Upper lobe of left lung (tissue), 4 donors: ENCODE measurements around the gene BIRC7.

Source experiments
- EP300 ChIP-seq, 4 donors: sonication (generic); formaldehyde crosslinking; IDR thresholded peaks; one replicate each; pipeline ENCODE4 v1.5.1; 2017; ENCODE audit warnings: antibody characterized with exemption in 4 of 4, control low read depth in 2 of 4
- POLR2AphosphoS5 ChIP-seq, 2 donors: sonication (generic); formaldehyde crosslinking; IDR thresholded peaks; one replicate each; pipeline ENCODE4 v1.5.1; 2017; ENCODE audit warnings: antibody characterized with exemption in 2 of 2
- TF ChIP-seq, protein P1 (sequence below), 6 experiments: fragments of 450-650 bp in 4 of 6; fragments of 200-600 bp in 2 of 6; sonication (generic) in 2 of 6; IDR thresholded peaks; one replicate each; pipeline ENCODE4 v1.5.1; 2016 to 2019; ENCODE audit warnings: antibody characterized with exemption in 6 of 6

DNA sequence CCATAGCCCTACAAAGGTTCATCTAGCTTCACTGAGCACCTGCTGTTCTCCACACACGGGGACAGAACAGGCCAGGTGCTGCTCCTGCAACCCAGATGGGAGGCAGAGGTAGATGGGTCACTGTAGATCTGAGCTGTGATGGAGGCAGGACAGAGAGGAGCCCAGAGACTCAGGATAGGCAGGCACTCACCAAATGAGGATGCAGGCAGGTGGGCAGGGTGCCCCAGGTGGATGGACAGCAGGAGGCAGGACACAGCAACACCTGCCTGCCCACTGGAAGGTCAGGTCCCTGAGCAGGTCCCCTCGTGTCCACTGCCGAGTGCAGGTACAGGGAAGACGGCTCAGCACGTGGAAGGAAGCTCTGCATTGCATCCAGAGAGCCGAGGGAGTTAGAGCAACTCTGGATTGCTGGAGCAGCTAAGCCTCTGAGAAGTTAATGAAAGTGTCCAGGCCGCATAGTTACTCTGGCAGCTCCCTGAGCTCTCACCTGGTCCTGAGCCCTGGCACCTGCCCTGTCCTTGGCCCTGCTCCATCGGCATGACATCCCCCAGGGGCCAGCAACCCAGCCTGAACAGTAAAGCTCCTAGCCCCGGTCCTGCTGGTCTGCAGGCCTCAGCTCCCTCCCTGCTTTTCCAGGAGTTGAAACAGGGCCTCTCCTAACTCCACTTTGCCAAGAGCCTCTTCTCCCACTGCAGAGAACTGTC is 14.9 kb upstream of the BIRC7 start:
- TF ChIP-seq, protein P1, sequence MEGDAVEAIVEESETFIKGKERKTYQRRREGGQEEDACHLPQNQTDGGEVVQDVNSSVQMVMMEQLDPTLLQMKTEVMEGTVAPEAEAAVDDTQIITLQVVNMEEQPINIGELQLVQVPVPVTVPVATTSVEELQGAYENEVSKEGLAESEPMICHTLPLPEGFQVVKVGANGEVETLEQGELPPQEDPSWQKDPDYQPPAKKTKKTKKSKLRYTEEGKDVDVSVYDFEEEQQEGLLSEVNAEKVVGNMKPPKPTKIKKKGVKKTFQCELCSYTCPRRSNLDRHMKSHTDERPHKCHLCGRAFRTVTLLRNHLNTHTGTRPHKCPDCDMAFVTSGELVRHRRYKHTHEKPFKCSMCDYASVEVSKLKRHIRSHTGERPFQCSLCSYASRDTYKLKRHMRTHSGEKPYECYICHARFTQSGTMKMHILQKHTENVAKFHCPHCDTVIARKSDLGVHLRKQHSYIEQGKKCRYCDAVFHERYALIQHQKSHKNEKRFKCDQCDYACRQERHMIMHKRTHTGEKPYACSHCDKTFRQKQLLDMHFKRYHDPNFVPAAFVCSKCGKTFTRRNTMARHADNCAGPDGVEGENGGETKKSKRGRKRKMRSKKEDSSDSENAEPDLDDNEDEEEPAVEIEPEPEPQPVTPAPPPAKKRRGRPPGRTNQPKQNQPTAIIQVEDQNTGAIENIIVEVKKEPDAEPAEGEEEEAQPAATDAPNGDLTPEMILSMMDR (IDR thresholded peaks at IDR 0.05): no peak
- no peak for TF ChIP-seq POLR2AphosphoS5 (IDR thresholded peaks at IDR 0.05)
- no peak for TF ChIP-seq EP300 (IDR thresholded peaks at IDR 0.05)
